A549 treated with DMSO at 1 μM for 4 hours (cell line): Measurements from ENCODE around the gene ARL6IP1. TPM values are rescaled to one million over a fixed set of nuclear protein-coding genes. Genes with fewer than 3 reads are reported as not detected.

Experiments
- total RNA-seq: library from RNA; stranded (reverse); fragments of 200-300 nt; extraction: Qiagen RNA extraction; gene quantifications from 5 replicates; pipeline ENCODE4 v1.2.3, GENCODE V29; 2022; ENCODE audit warnings: low read depth

ARL6IP1 gene
- 283 to 443 TPM (median 330 TPM) in 5 replicates for total RNA-seq

GRCh38 chr16:18801145-18801972, at the start of gene ARL6IP1:
Gene ARL6IP1, minus strand, starts transcription at chr16:18801549. Its CDS starts 83 bp downstream, at chr16:18801466.

GRCh38 chr16:18789850-18790706, 11.3 kb downstream of the ARL6IP1 start, which contains the start of gene RPS15A:
Gene RPS15A, minus strand, starts transcription at chr16:18790334. Its CDS starts 1,221 bp downstream, at chr16:18789113.

Other genes with a start within 250 kb of the ARL6IP1 start
- gene NOMO2, start 239.5 kb downstream of the ARL6IP1 start, total RNA-seq = 111 to 117 TPM (median 115 TPM) in 5 replicates
- gene RPS15A, start 11.2 kb downstream of the ARL6IP1 start, total RNA-seq = 2,187 to 2,526 TPM (median 2,316 TPM) in 5 replicates
- gene SMG1, start 124.9 kb upstream of the ARL6IP1 start, total RNA-seq = 17.9 to 31.5 TPM (median 27.9 TPM) in 5 replicates
- gene TMC7, start 182.4 kb upstream of the ARL6IP1 start, total RNA-seq = 7.5 to 11.0 TPM (median 9.6 TPM) in 5 replicates